BLaER1 treated with 17β-estradiol and CSF1 and Interleukin-3, amounts not matched to agents 10 nM and 100 nM (cell line): ENCODE data around the gene GSTA5.
"Not testable (repeated sequence)": the region's sequence is repeated elsewhere in the genome, so short reads cannot be mapped to it uniquely, and the experiment has no call there.

Source experiments
- H3K27ac ChIP-seq, 11 experiments: shearing (Covaris generic); formaldehyde crosslinking; 2 replicates each; pipeline ENCODE4 v1.8.1; 2022
- H3K27me3 ChIP-seq, 11 experiments: shearing (Covaris generic); formaldehyde crosslinking; 2 replicates each; pipeline ENCODE4 v1.8.1; 2022
- H3K36me3 ChIP-seq, 11 experiments: shearing (Covaris generic); formaldehyde crosslinking; 2 replicates each; pipeline ENCODE4 v1.8.1; 2022
- H3K4me1 ChIP-seq, 10 experiments: shearing (Covaris generic); formaldehyde crosslinking; 2 replicates each; pipeline ENCODE4 v1.8.1; 2022
- H3K4me2 ChIP-seq, 11 experiments: shearing (Covaris generic); formaldehyde crosslinking; 2 replicates each; pipeline ENCODE4 v1.8.1; 2022
- H3K4me3 ChIP-seq, 10 experiments: shearing (Covaris generic); formaldehyde crosslinking; 2 replicates each; pipeline ENCODE4 v1.8.1; 2022
- H3K9ac ChIP-seq, 11 experiments: shearing (Covaris generic); formaldehyde crosslinking; 2 replicates each; pipeline ENCODE4 v1.8.1; 2022
- H3K9me3 ChIP-seq, 11 experiments: shearing (Covaris generic); formaldehyde crosslinking; replicated peaks in 1 of 11; 2 replicates each; pipeline ENCODE4 v1.8.1; 2022
- H4K20me1 ChIP-seq, 11 experiments: shearing (Covaris generic); formaldehyde crosslinking; 2 replicates each; pipeline ENCODE4 v1.8.1; 2022
- Cebpa-rat ChIP-seq, 11 experiments: shearing (Covaris generic); IDR thresholded peaks; 2 replicates each; pipeline ENCODE4 v1.8.1; 2022

The GSTA5 gene

GRCh38 chr6:52821842-52822241, 18.8 kb downstream of the GSTA5 start:
- Histone ChIP-seq H3K4me3 (no peak overlapping the region), H3K27me3 (no peaks in the 10 kb centered on the region), H3K27ac (no peak overlapping the region), H3K9me3 (peaks cover 14 to 44% (median 26%) of the 10 kb centered on the region in 11 experiments; a peak in 21 of 22 replicates), H3K9ac (no peak overlapping the region), H3K36me3 (no peaks in the 10 kb centered on the region), H3K4me1 (no peaks in the 10 kb centered on the region), H3K4me2 (no peak overlapping the region), H4K20me1 (no peaks in the 10 kb centered on the region)
- TF ChIP-seq Cebpa-rat (IDR thresholded peaks at IDR 0.05), result no peak

GRCh38 chr6:52820198-52820597, 20.4 kb downstream of the GSTA5 start:
- Histone ChIP-seq H3K9me3 (peaks cover 10 to 40% (median 21%) of the 10 kb centered on the region in 11 experiments; a peak in 21 of 22 replicates), H3K4me1 (no peaks in the 10 kb centered on the region), H3K36me3 (no peaks in the 10 kb centered on the region), H3K4me2 (no peak overlapping the region), H4K20me1 (no peaks in the 10 kb centered on the region), H3K27ac (no peak overlapping the region), H3K9ac (no peak overlapping the region), H3K4me3 (no peak overlapping the region), H3K27me3 (no peaks in the 10 kb centered on the region)
- TF ChIP-seq Cebpa-rat (IDR thresholded peaks at IDR 0.05), result no peak

- no peak overlapping the region for H3K4me3 ChIP-seq
- TF ChIP-seq Cebpa-rat (IDR thresholded peaks at IDR 0.05), result no peak
- no peak overlapping the region for H3K9ac ChIP-seq
- H3K36me3 ChIP-seq, result no peaks in the 10 kb centered on the region
- H3K27me3 ChIP-seq, result no peaks in the 10 kb centered on the region
- peaks cover 0 to 3% (median 0%) of the 10 kb centered on the region in 11 experiments; a peak in 1 of 22 replicates for H3K9me3 ChIP-seq
- no peak overlapping the region for H3K27ac ChIP-seq
- no peaks in the 10 kb centered on the region for H4K20me1 ChIP-seq
- no peaks in the 10 kb centered on the region for H3K4me1 ChIP-seq
- H3K4me2 ChIP-seq, result no peak overlapping the region
Measured at GRCh38 chr6:52815167-52816092, 25.2 kb downstream of the GSTA5 start.

- H3K27ac ChIP-seq, result not testable (repeated sequence)
Measured at GRCh38 chr6:52814545-52814944, 26.1 kb downstream of the GSTA5 start.

GRCh38 chr6:52809777-52810176, 30.8 kb downstream of the GSTA5 start:
- not testable (repeated sequence) for H3K4me1 ChIP-seq, H3K9ac ChIP-seq, H3K4me2 ChIP-seq, H4K20me1 ChIP-seq, H3K9me3 ChIP-seq, H3K27me3 ChIP-seq, H3K4me3 ChIP-seq, H3K27ac ChIP-seq, H3K36me3 ChIP-seq

More at GRCh38 chr6:52814545-52814944, 26.1 kb downstream of the GSTA5 start:
- H3K9me3 ChIP-seq, H3K4me1 ChIP-seq, H3K9ac ChIP-seq, H4K20me1 ChIP-seq, H3K36me3 ChIP-seq, H3K4me2 ChIP-seq, H3K27me3 ChIP-seq, H3K4me3 ChIP-seq: not testable (repeated sequence)

GRCh38 chr6:52808660-52809059, 32.0 kb downstream of the GSTA5 start:
- Histone ChIP-seq H3K4me1 (no peaks in the 10 kb centered on the region), H3K4me2 (no peak overlapping the region), H3K9me3 (no peaks in the 10 kb centered on the region), H3K36me3 (no peaks in the 10 kb centered on the region), H3K9ac (no peak overlapping the region), H3K27ac (no peak overlapping the region), H3K4me3 (no peak overlapping the region), H3K27me3 (no peaks in the 10 kb centered on the region), H4K20me1 (no peaks in the 10 kb centered on the region)
- TF ChIP-seq Cebpa-rat (IDR thresholded peaks at IDR 0.05), result no peak

GRCh38 chr6:52803668-52804255, 36.9 kb downstream of the GSTA5 start, which contains the start of gene GSTA1:
Gene GSTA1, minus strand, starts transcription at chr6:52803816. Its CDS starts 4,549 bp downstream, at chr6:52799267.
- H3K4me2 ChIP-seq, H3K9ac ChIP-seq, H3K27ac ChIP-seq, H3K36me3 ChIP-seq, H4K20me1 ChIP-seq, H3K4me3 ChIP-seq, H3K9me3 ChIP-seq, H3K4me1 ChIP-seq, H3K27me3 ChIP-seq: not testable (repeated sequence)

GRCh38 chr6:52802806-52803205, 37.8 kb downstream of the GSTA5 start:
- H3K27ac ChIP-seq, result no peak overlapping the region
- H3K4me1 ChIP-seq, result no peaks in the 10 kb centered on the region
- H3K36me3 ChIP-seq, result no peaks in the 10 kb centered on the region
- no peak overlapping the region for H3K9ac ChIP-seq
- no peak overlapping the region for H3K4me2 ChIP-seq
- TF ChIP-seq Cebpa-rat (IDR thresholded peaks at IDR 0.05), result no peak
- no peaks in the 10 kb centered on the region for H3K27me3 ChIP-seq
- no peaks in the 10 kb centered on the region for H3K9me3 ChIP-seq
- no peaks in the 10 kb centered on the region for H4K20me1 ChIP-seq
- H3K4me3 ChIP-seq, result no peak overlapping the region

GRCh38 chr6:52801188-52801841, 39.3 kb downstream of the GSTA5 start:
- Histone ChIP-seq H3K4me3 (no peak overlapping the region), H3K9me3 (no peaks in the 10 kb centered on the region), H3K36me3 (no peaks in the 10 kb centered on the region), H4K20me1 (no peaks in the 10 kb centered on the region), H3K27me3 (no peaks in the 10 kb centered on the region), H3K4me1 (no peaks in the 10 kb centered on the region), H3K9ac (no peak overlapping the region), H3K4me2 (no peak overlapping the region), H3K27ac (no peak overlapping the region)
- no peak for TF ChIP-seq Cebpa-rat (IDR thresholded peaks at IDR 0.05)

- H3K4me1 ChIP-seq, H3K27ac ChIP-seq, H3K27me3 ChIP-seq, H3K4me2 ChIP-seq, H4K20me1 ChIP-seq, H3K4me3 ChIP-seq, H3K9ac ChIP-seq, H3K36me3 ChIP-seq, H3K9me3 ChIP-seq: not testable (repeated sequence)
Measured at GRCh38 chr6:52799272-52799671, 41.3 kb downstream of the GSTA5 start.

GRCh38 chr6:52794366-52794765, 46.2 kb downstream of the GSTA5 start:
- peaks cover 0 to 20% (median 13%) of the 10 kb centered on the region in 11 experiments; a peak in 16 of 22 replicates for H3K9me3 ChIP-seq
- not testable (repeated sequence) for H3K36me3 ChIP-seq, H3K27me3 ChIP-seq, H3K9ac ChIP-seq, H3K4me1 ChIP-seq, H3K4me2 ChIP-seq, H3K4me3 ChIP-seq, H4K20me1 ChIP-seq, H3K27ac ChIP-seq
